Prostate gland (tissue), 2 donors: ENCODE results near the gene MMP21.

Experiments
- POLR2A ChIP-seq: fragments of 450-650 bp; IDR thresholded peaks from one replicate; pipeline ENCODE4 v1.6.1; 2016; ENCODE audit warnings: antibody characterized with exemption, mild to moderate bottlenecking
- TF ChIP-seq, protein P1 (sequence below), 4 experiments: fragments of 200-600 bp in 2 of 4; fragments of 450-650 bp in 2 of 4; sonication (generic) in 2 of 4; IDR thresholded peaks; 1 replicate in 3 of 4; 2 replicates in 1 of 4; pipeline ENCODE4 v1.5.1; 2016 to 2019; ENCODE audit warnings: antibody characterized with exemption in 4 of 4, mild to moderate bottlenecking in 2 of 4, moderate library complexity in 2 of 4

DNA sequence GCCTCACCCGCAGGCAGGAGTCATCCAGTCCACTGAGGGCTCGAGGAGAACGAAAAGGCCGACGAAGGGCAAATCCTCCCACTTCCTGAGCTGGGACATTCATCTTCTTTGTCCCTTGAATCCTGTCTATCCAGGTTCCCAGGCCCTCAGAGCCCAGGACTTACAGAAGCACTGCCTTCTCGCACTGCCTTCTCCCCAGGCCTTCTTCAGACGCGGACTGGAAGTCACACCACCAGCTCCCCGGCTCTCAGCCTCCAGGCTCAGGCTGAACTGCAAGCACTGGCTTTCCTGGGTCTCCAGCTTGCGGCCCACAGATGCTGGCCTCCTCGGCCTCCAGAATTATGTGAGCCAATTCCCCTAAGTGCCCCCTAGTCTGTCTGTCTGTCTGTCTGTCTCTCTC lies 6.4 kb upstream of the MMP21 start:
- TF ChIP-seq, protein P1, sequence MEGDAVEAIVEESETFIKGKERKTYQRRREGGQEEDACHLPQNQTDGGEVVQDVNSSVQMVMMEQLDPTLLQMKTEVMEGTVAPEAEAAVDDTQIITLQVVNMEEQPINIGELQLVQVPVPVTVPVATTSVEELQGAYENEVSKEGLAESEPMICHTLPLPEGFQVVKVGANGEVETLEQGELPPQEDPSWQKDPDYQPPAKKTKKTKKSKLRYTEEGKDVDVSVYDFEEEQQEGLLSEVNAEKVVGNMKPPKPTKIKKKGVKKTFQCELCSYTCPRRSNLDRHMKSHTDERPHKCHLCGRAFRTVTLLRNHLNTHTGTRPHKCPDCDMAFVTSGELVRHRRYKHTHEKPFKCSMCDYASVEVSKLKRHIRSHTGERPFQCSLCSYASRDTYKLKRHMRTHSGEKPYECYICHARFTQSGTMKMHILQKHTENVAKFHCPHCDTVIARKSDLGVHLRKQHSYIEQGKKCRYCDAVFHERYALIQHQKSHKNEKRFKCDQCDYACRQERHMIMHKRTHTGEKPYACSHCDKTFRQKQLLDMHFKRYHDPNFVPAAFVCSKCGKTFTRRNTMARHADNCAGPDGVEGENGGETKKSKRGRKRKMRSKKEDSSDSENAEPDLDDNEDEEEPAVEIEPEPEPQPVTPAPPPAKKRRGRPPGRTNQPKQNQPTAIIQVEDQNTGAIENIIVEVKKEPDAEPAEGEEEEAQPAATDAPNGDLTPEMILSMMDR (IDR thresholded peaks at IDR 0.05): no peak
- no peak for TF ChIP-seq POLR2A
